GM12801 (cell line): Measurements from ENCODE around the gene CFHR2.

Experiments used
- CTCF ChIP-seq: IDR thresholded peaks from one replicate; pipeline ENCODE4 v1.5.1; 2011; ENCODE audit warnings: control low read depth; ENCODE audit not compliant: insufficient read length; ENCODE audit errors: extremely low read depth

CFHR2 gene

GRCh38 chr1:196997423-196997822, 53.9 kb downstream of the CFHR2 start:
- no peak for TF ChIP-seq CTCF

GRCh38 chr1:197001828-197002227, 58.3 kb downstream of the CFHR2 start:
- TF ChIP-seq CTCF = no peak

- TF ChIP-seq CTCF = no peak
These were observed 59.6 kb downstream of the CFHR2 start for GRCh38 chr1:197003132-197003531.

GRCh38 chr1:197008861-197009260, 65.3 kb downstream of the CFHR2 start:
- TF ChIP-seq CTCF = no peak
